SJCRH30 (cell line): ENCODE results near the gene AP4S1. TPM values are rescaled to one million over a fixed set of nuclear protein-coding genes. Genes with fewer than 3 reads are reported as not detected.

ENCODE experiments used
- DNase-seq, 2 experiments: peaks; one replicate each; pipeline ENCODE4 v3.0.0-alpha.2; 2015 to 2020
- H3K27ac ChIP-seq: fragments of 250-450 bp; sonication (Bioruptor Pico); 2 replicates; pipeline ENCODE4 v1.5.1; 2020; ENCODE audit warnings: mild to moderate bottlenecking, moderate library complexity
- H3K27me3 ChIP-seq: fragments of 250-450 bp; sonication (Bioruptor Pico); 2 replicates; pipeline ENCODE4 v1.5.1; 2020; ENCODE audit warnings: mild to moderate bottlenecking, moderate library complexity
- H3K36me3 ChIP-seq: fragments of 250-450 bp; sonication (Bioruptor Pico); 2 replicates; pipeline ENCODE4 v1.5.1; 2020; ENCODE audit warnings: mild to moderate bottlenecking, moderate library complexity
- H3K4me1 ChIP-seq: fragments of 250-450 bp; sonication (Bioruptor Pico); 2 replicates; pipeline ENCODE4 v1.5.1; 2020; ENCODE audit warnings: mild to moderate bottlenecking, moderate library complexity
- H3K4me3 ChIP-seq: fragments of 250-450 bp; sonication (Bioruptor Pico); 2 replicates; pipeline ENCODE4 v1.5.1; 2020; ENCODE audit warnings: mild to moderate bottlenecking, moderate library complexity
- H3K9me3 ChIP-seq: fragments of 250-450 bp; sonication (Bioruptor Pico); replicated peaks from 2 replicates; pipeline ENCODE4 v1.5.1; 2020; ENCODE audit warnings: mild to moderate bottlenecking, moderate library complexity
- total RNA-seq: library from RNA; depleted of rRNA; stranded (reverse); fragments of >200 nt; shearing (Covaris generic); gene quantifications from 2 replicates; pipeline ENCODE4 v1.2.3, GENCODE V29; 2014

AP4S1 gene
- total RNA-seq, 1 experiment from 2014 or later: 9.8 TPM

DNA sequence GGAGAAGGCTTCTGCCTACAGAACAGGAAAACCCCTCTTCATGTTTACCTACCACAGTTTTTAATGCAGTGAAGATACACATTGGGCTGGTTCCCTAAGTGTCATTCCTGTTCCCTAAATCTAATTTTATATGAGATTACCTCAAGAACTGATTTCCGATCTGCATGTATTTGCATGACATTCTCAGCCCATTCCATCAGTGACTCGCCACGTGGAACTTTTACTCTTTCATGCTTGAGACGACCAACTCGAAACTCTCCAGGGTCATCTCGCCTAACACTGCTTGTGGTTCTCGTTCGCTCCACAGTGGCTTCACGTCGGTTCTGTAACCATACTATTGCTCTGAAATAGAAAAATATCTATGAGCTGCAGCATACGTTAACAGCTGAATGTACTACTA is 83.8 kb downstream of the AP4S1 start:
- Histone ChIP-seq H3K27me3 (no peaks in the 10 kb centered on the region), H3K4me3 (no peak overlapping the region), H3K9me3 (no peaks in the 10 kb centered on the region), H3K4me1 (no peaks in the 10 kb centered on the region), H3K27ac (no peak overlapping the region), H3K36me3 (peaks cover 67% of the 10 kb centered on the region)
- no peak for DNase-seq

DNA sequence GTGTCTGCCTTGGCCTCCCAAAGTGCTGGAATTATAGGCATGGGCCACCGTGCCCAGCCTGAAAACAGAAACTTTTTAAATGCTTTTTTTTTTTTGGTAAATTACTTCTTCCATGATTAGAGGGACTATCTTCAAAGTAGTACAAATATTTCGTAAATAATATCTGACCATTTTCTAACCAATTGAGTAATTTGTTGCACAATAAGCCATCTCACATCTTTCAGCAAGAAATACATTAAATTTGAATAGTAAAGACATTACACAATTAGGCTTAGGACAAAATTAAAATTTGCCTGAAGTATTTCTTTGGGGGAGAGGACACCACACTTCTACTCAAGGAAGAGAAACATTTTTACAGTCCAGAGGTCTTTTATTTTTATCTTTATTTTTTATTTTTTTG is 85.4 kb downstream of the AP4S1 start:
- Histone ChIP-seq H3K4me3 (no peak overlapping the region), H3K27ac (no peak overlapping the region), H3K9me3 (no peaks in the 10 kb centered on the region), H3K27me3 (no peaks in the 10 kb centered on the region), H3K4me1 (no peaks in the 10 kb centered on the region), H3K36me3 (peaks cover 72% of the 10 kb centered on the region)
- no peak for DNase-seq

DNA sequence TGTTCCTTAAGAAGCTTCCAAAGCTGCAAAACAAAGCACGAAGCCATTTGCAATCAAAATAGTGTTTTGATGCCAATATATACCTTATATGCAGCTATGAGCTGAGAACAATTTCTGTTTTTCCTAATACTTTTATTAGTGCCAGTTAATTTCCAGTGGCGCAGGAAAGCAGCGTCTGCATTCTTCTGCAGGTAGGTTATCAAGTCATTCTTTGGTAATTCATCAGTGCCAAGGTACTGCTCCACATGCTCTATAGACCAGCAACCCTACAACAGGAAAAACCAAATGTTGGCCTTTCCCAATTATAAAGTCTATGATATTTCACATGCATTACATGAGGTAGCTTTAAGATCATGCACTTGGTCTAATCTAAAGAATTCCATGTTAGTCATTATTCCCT is 88.3 kb downstream of the AP4S1 start:
- DNase-seq: no peak
- no peaks in the 10 kb centered on the region for H3K9me3 ChIP-seq
- H3K27me3 ChIP-seq: no peaks in the 10 kb centered on the region
- H3K27ac ChIP-seq: no peak overlapping the region
- no peak overlapping the region for H3K4me3 ChIP-seq
- no peaks in the 10 kb centered on the region for H3K4me1 ChIP-seq
- peaks cover 79% of the 10 kb centered on the region for H3K36me3 ChIP-seq

DNA sequence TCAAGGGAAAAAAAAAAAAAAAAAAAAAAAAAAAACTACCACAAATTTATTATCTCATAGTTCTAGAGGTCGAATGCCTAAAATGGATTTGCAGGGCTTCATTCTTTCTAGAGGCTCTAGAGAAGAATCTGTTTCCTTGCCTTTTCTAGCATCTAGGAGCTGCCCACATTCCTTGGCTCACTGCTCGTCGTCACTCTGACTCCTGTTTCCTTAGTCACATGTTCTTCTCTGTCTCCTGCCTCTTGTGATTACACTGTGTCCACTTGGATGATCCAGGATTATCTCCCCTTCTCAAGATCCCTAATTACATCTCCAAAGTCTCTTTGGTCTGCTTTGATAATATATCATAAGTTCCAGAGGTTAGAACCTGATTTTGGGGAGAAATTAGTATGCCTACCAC is 93.4 kb downstream of the AP4S1 start:
- Histone ChIP-seq H3K36me3 (peaks cover 77% of the 10 kb centered on the region), H3K4me3 (no peak overlapping the region), H3K27me3 (no peaks in the 10 kb centered on the region), H3K4me1 (no peaks in the 10 kb centered on the region), H3K9me3 (no peaks in the 10 kb centered on the region), H3K27ac (no peak overlapping the region)
- no peak for DNase-seq

DNA sequence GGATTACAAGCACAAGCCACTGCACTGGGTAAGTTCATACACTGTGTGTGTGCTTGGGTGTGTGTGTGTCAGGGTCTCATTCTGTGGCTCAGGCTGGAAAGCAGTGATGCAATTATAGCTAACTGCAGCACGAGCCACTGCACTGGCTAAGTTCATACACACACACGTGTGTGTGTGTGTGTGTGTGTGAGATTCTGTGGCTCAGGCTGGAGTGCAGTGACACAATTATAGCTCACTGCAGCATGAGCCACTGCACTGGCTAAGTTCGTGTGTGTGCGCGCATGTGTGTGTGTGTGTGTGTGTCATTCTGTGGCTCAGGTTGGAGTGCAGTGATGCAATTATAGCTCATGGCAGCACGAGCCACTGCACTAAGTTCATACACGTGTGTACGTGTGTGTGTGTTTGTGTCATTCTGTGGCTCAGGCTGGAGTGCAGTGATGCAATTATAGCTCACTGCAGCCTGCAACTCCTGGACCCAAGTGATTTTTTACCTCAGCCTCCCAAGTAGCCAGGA is 96.7 kb downstream of the AP4S1 start:
- no peaks in the 10 kb centered on the region for H3K9me3 ChIP-seq
- DNase-seq: no peak
- H3K27me3 ChIP-seq: no peaks in the 10 kb centered on the region
- H3K36me3 ChIP-seq: peaks cover 54% of the 10 kb centered on the region
- H3K27ac ChIP-seq: no peak overlapping the region
- H3K4me3 ChIP-seq: no peak overlapping the region
- no peaks in the 10 kb centered on the region for H3K4me1 ChIP-seq

DNA sequence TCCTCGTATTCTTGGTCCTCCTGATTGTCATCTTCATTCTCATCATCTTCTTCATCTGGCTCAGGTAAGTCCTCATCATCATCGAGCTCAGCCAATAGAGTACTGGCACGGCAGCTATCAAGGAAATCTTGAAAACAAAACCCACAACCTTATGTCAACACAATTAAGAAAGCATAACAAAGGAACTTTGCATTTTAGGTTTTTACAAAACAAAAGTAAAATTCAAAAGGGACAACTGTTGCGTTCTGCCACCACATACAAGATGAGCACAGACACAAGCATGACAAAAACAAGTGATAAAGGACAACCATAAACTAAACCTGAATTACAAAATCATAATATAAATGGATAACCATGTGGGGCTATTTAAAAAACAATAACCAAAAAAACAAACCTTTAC is 97.5 kb downstream of the AP4S1 start:
- H3K4me3 ChIP-seq: no peak overlapping the region
- H3K4me1 ChIP-seq: no peaks in the 10 kb centered on the region
- H3K9me3 ChIP-seq: no peaks in the 10 kb centered on the region
- peaks cover 54% of the 10 kb centered on the region for H3K36me3 ChIP-seq
- H3K27ac ChIP-seq: no peak overlapping the region
- DNase-seq: no peak
- H3K27me3 ChIP-seq: no peaks in the 10 kb centered on the region

DNA sequence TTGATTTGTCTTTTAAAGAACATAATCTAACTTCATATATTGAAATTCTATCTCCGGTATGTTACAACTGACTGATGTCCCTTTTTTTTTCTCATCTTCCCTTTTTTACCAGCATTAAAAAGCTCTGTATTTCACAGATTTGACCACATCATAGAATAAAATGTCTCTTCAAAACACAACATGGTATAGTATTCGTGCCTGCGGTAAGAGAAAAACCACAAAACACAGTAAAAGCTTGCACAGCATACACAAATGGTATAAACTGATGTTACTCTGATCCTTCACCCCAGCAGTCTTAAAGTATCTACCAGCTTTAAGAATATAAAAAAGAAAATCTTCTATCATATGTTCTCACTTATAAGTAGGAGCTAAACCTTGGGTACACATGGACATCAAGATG is 98.7 kb downstream of the AP4S1 start:
- H3K4me1 ChIP-seq: no peaks in the 10 kb centered on the region
- DNase-seq: no peak
- peaks cover 57% of the 10 kb centered on the region for H3K36me3 ChIP-seq
- H3K9me3 ChIP-seq: no peaks in the 10 kb centered on the region
- H3K27me3 ChIP-seq: no peaks in the 10 kb centered on the region
- no peak overlapping the region for H3K4me3 ChIP-seq
- no peak overlapping the region for H3K27ac ChIP-seq

DNA sequence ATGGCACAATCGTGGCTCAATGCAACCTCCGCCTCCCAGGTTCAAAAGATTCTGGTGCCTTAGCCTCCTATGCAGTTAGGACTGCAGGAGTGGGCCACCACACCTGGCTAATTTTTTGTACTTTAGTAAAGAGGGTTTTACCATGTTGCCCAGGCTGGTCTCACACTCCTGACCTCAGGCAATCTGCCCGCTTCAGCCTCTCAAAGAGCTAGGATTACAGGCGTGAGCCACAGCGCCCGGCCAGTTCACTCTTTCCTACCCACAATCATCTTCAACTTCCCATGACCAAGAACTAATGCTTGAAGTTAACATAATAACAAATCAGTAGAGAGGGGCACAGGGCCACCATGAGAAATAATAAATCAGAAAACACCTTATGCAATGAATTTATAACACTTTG is 99.8 kb downstream of the AP4S1 start:
- Histone ChIP-seq H3K27ac (no peak overlapping the region), H3K36me3 (peaks cover 57% of the 10 kb centered on the region), H3K4me3 (no peak overlapping the region), H3K4me1 (no peaks in the 10 kb centered on the region), H3K9me3 (no peaks in the 10 kb centered on the region), H3K27me3 (no peaks in the 10 kb centered on the region)
- DNase-seq: no peak

DNA sequence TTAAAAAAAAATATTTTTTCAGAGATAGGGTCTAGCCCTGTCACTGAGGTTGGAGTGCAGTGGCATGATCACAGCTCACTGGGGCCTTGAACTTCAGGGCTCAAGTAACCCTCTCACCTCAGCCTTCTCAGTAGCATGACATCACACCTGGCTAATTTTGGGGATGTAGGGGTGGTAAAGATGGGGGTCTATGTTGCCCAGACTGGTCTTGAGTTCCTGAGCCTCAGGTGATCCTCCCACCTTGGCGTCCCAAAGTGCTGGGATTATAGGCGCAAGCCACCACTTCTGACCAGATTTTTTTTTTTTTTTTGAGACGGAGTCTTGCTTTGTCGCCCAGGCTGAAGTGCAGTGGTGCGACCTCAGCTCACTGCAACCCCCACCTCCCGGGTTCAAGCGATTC is 101.2 kb downstream of the AP4S1 start:
- no peak overlapping the region for H3K27ac ChIP-seq
- peaks cover 62% of the 10 kb centered on the region for H3K36me3 ChIP-seq
- no peaks in the 10 kb centered on the region for H3K4me1 ChIP-seq
- H3K4me3 ChIP-seq: no peak overlapping the region
- no peaks in the 10 kb centered on the region for H3K27me3 ChIP-seq
- no peak for DNase-seq
- H3K9me3 ChIP-seq: no peaks in the 10 kb centered on the region

DNA sequence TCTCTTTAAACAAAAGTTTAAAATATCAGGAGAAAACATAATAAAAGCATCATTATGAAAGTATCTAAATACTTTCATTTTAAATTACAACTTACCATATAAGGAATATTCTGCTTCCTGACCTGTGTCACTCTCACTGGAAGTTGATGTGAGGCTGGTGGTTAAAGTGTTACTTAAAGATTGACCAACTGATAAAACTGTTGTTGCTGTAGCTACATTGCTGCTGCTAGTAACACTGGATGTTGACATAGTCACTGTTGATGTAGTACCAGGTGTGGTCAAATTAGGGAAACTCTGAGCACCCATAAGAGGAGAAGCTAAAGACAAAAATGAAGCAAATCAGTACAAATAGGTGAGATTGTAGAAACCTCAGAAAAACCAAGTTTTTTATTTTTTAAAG is 102.2 kb downstream of the AP4S1 start:
- Histone ChIP-seq H3K27ac (no peak overlapping the region), H3K9me3 (no peaks in the 10 kb centered on the region), H3K27me3 (no peaks in the 10 kb centered on the region), H3K36me3 (peaks cover 62% of the 10 kb centered on the region), H3K4me1 (no peaks in the 10 kb centered on the region), H3K4me3 (no peak overlapping the region)
- DNase-seq: no peak

DNA sequence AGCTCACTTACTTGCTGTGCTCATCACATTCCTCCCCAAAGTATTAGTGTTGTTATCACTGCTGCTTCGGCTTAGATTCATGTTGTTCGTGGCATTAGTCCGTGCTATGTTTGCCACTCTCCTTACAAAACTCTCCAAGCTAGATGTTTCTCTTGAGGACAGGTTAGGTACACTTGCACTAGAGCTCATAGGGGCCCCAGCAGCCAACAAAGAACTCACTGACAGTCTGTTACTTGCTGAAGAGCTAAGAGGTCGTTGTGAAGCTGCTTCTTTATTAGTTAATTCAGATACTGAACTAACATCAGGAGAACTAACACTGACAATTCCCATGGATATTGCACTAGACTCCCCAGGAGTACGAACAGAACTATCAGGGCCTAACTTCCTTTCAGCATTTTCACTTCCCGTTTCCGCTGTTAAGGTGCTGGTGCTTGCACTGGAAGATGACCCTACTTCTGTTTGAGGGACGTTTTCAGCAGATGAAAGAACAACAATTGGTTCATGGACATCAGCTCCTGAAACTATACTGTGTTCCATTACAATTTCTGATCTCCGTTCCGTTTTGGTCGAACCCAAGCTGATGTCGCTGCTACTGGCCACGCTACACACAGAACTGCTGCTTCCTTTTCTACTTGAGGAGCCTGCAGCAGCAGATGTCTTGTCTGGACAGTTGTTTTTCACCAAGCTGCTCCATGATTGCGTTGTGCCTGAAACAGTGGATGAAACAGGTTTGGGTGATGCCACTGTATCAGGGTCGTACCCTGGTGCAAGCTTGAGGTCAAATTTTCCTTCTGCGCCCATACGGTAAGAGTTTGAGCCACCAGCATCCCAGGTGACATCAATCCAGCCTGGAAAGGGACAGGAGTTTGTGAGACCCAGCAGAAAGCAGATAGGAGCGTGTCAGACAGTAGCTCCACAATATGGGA is 103.4 kb downstream of the AP4S1 start:
- Histone ChIP-seq H3K27ac (no peak overlapping the region), H3K9me3 (no peaks in the 10 kb centered on the region), H3K27me3 (no peaks in the 10 kb centered on the region), H3K4me1 (no peaks in the 10 kb centered on the region), H3K36me3 (peaks cover 52% of the 10 kb centered on the region), H3K4me3 (no peak overlapping the region)
- DNase-seq: no peak

DNA sequence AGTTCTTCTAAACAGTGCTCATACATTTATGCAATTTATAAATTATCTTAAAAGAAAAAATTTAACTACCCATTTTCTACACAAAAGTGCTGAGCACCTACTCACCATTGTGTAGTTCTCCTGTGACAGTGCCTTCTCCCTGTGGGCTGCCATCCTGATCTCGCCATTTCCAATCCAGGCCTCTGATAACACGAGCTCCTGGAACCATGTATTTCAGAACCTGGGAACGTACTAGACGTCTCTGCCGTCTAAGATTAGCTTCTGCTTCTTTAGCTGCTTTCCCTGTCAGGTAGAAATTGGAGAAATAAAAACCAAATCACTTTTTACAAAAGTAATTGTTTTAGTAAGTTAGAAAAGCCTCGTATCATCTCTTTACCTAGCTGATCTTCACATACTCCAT is 107.7 kb downstream of the AP4S1 start:
- H3K4me3 ChIP-seq: no peak overlapping the region
- H3K4me1 ChIP-seq: no peaks in the 10 kb centered on the region
- DNase-seq: no peak
- peaks cover 69% of the 10 kb centered on the region for H3K36me3 ChIP-seq
- H3K27me3 ChIP-seq: no peaks in the 10 kb centered on the region
- H3K27ac ChIP-seq: no peak overlapping the region
- no peaks in the 10 kb centered on the region for H3K9me3 ChIP-seq

DNA sequence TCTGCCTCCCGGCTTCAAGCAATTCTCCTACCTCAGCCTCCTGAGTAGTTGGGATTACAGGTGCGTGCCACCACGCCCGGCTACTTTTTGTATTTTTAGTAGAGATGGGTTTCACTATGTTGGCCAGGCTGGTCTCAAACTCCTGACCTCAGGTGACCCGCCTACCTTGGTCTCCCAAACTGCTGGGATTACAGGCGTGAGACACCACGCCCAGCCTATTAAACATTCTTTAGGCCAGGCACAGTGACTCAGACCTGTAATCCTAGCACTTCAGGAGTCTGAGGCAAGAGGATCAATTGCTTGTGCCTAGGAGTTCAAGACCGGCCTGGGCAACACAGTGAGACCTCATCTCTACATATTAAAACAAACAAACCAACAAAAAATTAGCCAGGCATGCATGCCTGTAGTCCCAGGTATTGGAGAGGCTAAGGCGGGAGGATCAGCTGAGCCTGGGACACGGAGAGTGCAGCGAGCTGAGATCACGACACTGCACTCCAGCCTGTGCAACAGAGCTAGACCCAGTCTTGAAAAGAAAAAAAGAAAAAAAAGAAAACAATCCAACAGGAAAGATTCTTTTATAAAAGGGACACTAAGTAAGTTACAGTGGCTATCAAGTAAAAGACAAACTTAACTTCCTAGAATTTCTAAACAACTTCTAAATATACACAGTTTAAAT is 111.9 kb downstream of the AP4S1 start:
- H3K36me3 ChIP-seq: peaks cover 64% of the 10 kb centered on the region
- no peaks in the 10 kb centered on the region for H3K27me3 ChIP-seq
- no peak for DNase-seq
- no peaks in the 10 kb centered on the region for H3K9me3 ChIP-seq
- H3K4me1 ChIP-seq: no peaks in the 10 kb centered on the region
- H3K27ac ChIP-seq: no peak overlapping the region
- no peak overlapping the region for H3K4me3 ChIP-seq

DNA sequence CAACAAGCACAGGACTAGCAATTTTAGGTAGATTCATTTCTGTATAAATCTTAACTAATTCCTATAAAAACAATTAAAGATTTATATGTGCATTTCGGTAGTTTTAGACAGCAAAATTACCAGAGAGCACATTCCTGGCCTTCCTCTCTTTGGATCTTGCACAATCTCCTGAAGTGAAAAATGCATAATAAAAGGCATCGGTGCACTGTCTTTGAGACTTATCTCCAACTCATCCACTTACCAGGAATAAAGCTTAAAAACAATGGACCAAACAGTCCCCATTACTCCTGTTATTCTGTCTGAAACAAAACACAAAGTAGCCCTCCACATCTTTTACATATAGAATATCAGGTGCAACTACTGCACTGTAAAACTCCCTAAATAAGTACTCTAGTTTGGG is 112.9 kb downstream of the AP4S1 start:
- DNase-seq: no peak
- no peak overlapping the region for H3K4me3 ChIP-seq
- peaks cover 72% of the 10 kb centered on the region for H3K36me3 ChIP-seq
- no peaks in the 10 kb centered on the region for H3K9me3 ChIP-seq
- no peaks in the 10 kb centered on the region for H3K4me1 ChIP-seq
- H3K27ac ChIP-seq: no peak overlapping the region
- no peaks in the 10 kb centered on the region for H3K27me3 ChIP-seq

DNA sequence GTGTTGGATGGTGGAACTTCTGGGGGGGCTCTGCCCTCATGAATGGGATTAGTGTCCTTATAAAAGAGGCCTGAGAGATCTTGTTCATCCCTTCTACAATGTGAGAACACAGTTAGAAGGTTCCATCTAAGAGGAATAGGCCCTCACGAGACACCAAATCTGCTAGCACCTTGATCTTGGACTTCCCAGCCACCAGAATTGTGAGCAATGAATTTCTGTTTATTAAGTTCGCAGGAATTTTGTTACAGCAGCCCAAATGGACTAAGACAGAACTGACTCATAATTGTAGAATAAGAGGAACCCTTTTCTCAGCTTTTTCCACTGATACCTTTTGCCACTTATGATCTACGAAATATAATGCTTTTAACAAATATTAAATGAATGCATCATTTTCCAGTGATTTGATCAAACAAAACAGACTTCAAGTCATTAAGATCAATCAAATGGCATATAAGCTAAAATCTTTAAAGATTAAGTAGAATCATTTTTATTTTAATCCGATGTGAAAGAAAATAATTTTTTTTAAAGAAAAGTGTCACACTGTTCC is 113.9 kb downstream of the AP4S1 start:
- no peaks in the 10 kb centered on the region for H3K9me3 ChIP-seq
- no peaks in the 10 kb centered on the region for H3K27me3 ChIP-seq
- H3K36me3 ChIP-seq: peaks cover 77% of the 10 kb centered on the region
- no peak for DNase-seq
- no peak overlapping the region for H3K27ac ChIP-seq
- H3K4me3 ChIP-seq: no peak overlapping the region
- H3K4me1 ChIP-seq: no peaks in the 10 kb centered on the region
